GM12878 (cell line): ENCODE data around the gene GCNT1. TPM values are rescaled to one million over a fixed set of nuclear protein-coding genes. Genes with fewer than 3 reads are reported as not detected.
A peak's percentile ranks its signal among the peaks of the same experiment; 100 is the strongest.
"Not testable (repeated sequence)": the region's sequence is repeated elsewhere in the genome, so short reads cannot be mapped to it uniquely, and the experiment has no call there.

ENCODE experiments used
- ATAC-seq: fragments of 200-7000 bp; cut with Tn5 transposase; 3 replicates; pipeline ENCODE4 v1.9.1; 2020; ENCODE audit warnings: mild to moderate bottlenecking, moderate library complexity
- BruUV-seq: library from RNA; stranded (reverse); fragments of 400-500 nt; replicated peaks from 2 replicates; lab custom pipeline; 2021; lab: Mats Ljungman, UMichigan
- CTCF ChIA-PET: fragments of 300-600 bp; sonication (Branson Sonifier 250); formaldehyde crosslinking; extraction: SDS; loops from one replicate; lab custom pipeline; 2021; ENCODE audit warnings: inconsistent platforms; lab: Yijun Ruan, JAX
- POLR2A ChIA-PET: fragments of 350-600 bp; formaldehyde crosslinking; extraction: SDS; loops from one replicate; lab custom pipeline; 2021; ENCODE audit warnings: inconsistent platforms; lab: Charles Lee
- RAD21 ChIA-PET: fragments of 300-600 bp; sonication (Branson Sonifier 250); formaldehyde crosslinking; loops from one replicate; lab custom pipeline; 2023; ENCODE audit warnings: antibody characterized with exemption; ENCODE audit not compliant: unreplicated experiment; lab: Charles Lee
- SMC1A ChIA-PET: fragments of 300-600 bp; sonication (Branson Sonifier 250); formaldehyde crosslinking; loops from one replicate; lab custom pipeline; 2023; ENCODE audit not compliant: unreplicated experiment, uncharacterized antibody; lab: Charles Lee
- DNase-seq: peaks from one replicate; pipeline ENCODE4 v3.0.0-alpha.2; 2011; ENCODE audit warnings: low read depth, low spot score
- FAIRE-seq: peaks from 3 replicates; lab custom pipeline; 2011; peaks lifted over from hg19 to GRCh38; lab: Jason Lieb, UNC
- H2AFZ ChIP-seq: 2 replicates; pipeline ENCODE4 v1.6.0; 2011; ENCODE audit warnings: low read depth, low read length, control low read depth; ENCODE audit not compliant: control insufficient read depth
- H3K27ac ChIP-seq: 2 replicates; pipeline ENCODE4 v1.5.1; 2011; ENCODE audit warnings: control low read depth; ENCODE audit not compliant: control insufficient read depth, insufficient read depth
- H3K27me3 ChIP-seq, 2 experiments: replicated peaks in 1 of 2; 2 replicates each; pipeline versions ENCODE4 v1.6.0 to v1.6.1; 2011; ENCODE audit warnings: low read length in 1 of 2; ENCODE audit not compliant: control insufficient read depth in 2 of 2, insufficient read depth in 2 of 2
- H3K36me3 ChIP-seq, 2 experiments: 2 replicates each; pipeline ENCODE4 v1.5.1; 2011; ENCODE audit warnings: low read length in 1 of 2; ENCODE audit not compliant: control insufficient read depth in 2 of 2, insufficient read depth in 2 of 2
- H3K4me1 ChIP-seq: 2 replicates; pipeline ENCODE4 v1.6.1; 2011; ENCODE audit warnings: mild to moderate bottlenecking, low read length, moderate library complexity, mixed read lengths; ENCODE audit not compliant: control insufficient read depth, insufficient read depth
- H3K4me2 ChIP-seq: 2 replicates; pipeline ENCODE4 v1.6.0; 2011; ENCODE audit warnings: control low read depth; ENCODE audit not compliant: control insufficient read depth, insufficient read depth
- H3K4me3 ChIP-seq: fragments of 200-600 bp; sonication (generic); 2 replicates; pipeline ENCODE4 v1.5.1; 2016
- H3K79me2 ChIP-seq: 2 replicates; pipeline ENCODE4 v1.6.0; 2011; ENCODE audit warnings: low read length; ENCODE audit not compliant: control insufficient read depth, insufficient read depth
- H3K9ac ChIP-seq: 2 replicates; pipeline ENCODE4 v1.8.0; 2011; ENCODE audit warnings: low read length, control low read depth, mixed read lengths; ENCODE audit not compliant: control insufficient read depth, insufficient read depth
- H3K9me3 ChIP-seq: replicated peaks from 3 replicates; pipeline ENCODE4 v1.5.1; 2011; ENCODE audit warnings: mild to moderate bottlenecking, low read length; ENCODE audit not compliant: control insufficient read depth, insufficient read depth
- H4K20me1 ChIP-seq: 2 replicates; pipeline ENCODE4 v1.6.0; 2011; ENCODE audit not compliant: control insufficient read depth, insufficient read depth
- E2F4 ChIP-seq: IDR thresholded peaks from 2 replicates; pipeline ENCODE4 v1.6.1; 2012; ENCODE audit warnings: low read depth, low read length, improper control_type of control experiment
- NFYB ChIP-seq: IDR thresholded peaks from 2 replicates; pipeline ENCODE4 v1.6.1; 2011; ENCODE audit warnings: low read depth, mild to moderate bottlenecking, low read length, improper control_type of control experiment, moderate library complexity; ENCODE audit not compliant: insufficient read depth
- TAF1 ChIP-seq: IDR thresholded peaks from 2 replicates; pipeline ENCODE4 v1.6.1; 2011; ENCODE audit warnings: mild to moderate bottlenecking, low read depth, low read length, borderline replicate concordance
- WGBS: methylation state at CpG from one replicate; pipeline ENCODE4 v1.1.6; 2016; ENCODE audit warnings: low lambda C conversion rate; ENCODE audit not compliant: insufficient replicate concordance, insufficient coverage; ENCODE audit errors: missing lambda C conversion rate; 5-methylcytosine and 5-hydroxymethylcytosine counted together
- in situ Hi-C: fragments of 300-500 bp; cut with MboI; formaldehyde crosslinking; loops from 9 replicates; pipeline ENCODE4 v1.14.3; 2018; ENCODE audit warnings: mixed read lengths
- intact Hi-C: fragments of 100-400 bp; cut with micrococcal nuclease; formaldehyde crosslinking; loops from one replicate; pipeline ENCODE4 v1.14.2; 2022; ENCODE audit not compliant: unreplicated experiment
- polyA plus RNA-seq, 11 experiments: library from polyadenylated mRNA; depleted of rRNA in 4 of 11; unstranded in 6 of 11; stranded (reverse) in 5 of 11; fragments of >200 nt; fragmentation: Nextera tagmentation in 4 of 11; fragmentation: Illumina TruSeq in 1 of 11; extraction: Ambion mirVana in 4 of 11; extraction: Trizol in 1 of 11; gene quantifications; 1 replicate in 1 of 11; 2 replicates in 10 of 11; pipeline versions ENCODE4 v1.2.1 to v1.2.3, GENCODE V29; 2011 to 2016; ENCODE audit warnings: inconsistent platforms in 2 of 11, missing spikeins in 2 of 11, low read depth in 1 of 11
- total RNA-seq, 4 experiments: library from RNA; depleted of rRNA in 3 of 4; stranded (reverse); fragments of >200 nt in 3 of 4; fragmentation: Illumina TruSeq in 1 of 4; extraction: Trizol in 1 of 4; gene quantifications; 2 replicates each; pipeline versions ENCODE4 v1.2.1 to v1.2.3, GENCODE V29; 2013 to 2021

GCNT1 gene
- total and polyA plus RNA-seq, 10 of the 15 experiments (the other 5 are each of a cell fraction or from before 2014, with no cell fraction given) = 2.8 to 17.8 (median 7.1) TPM

- Histone ChIP-seq H3K36me3 (peaks cover 0 to 2% of the 10 kb centered on the region in 2 experiments; a peak in 1 of 4 replicates), H3K9ac (no peak overlapping the region)
- TF ChIP-seq TAF1 (no peak), E2F4 (no peak)
- TF ChIP-seq, all 136 proteins: peak for 0
- 94% methylated on average over 4 of the region's 4 CpGs for WGBS
- ChIA-PET POLR2A (no interaction called here), CTCF (interaction anchor here (0.8 kb wide), 1 partner anchor 225 kb away, joined by 3 read pairs; no protein-coding TSS in a partner anchor), RAD21 (no interaction called here), SMC1A (no interaction called here)
- H3K27ac ChIP-seq = no peak overlapping the region
- H3K4me2 ChIP-seq = no peak overlapping the region
- intact Hi-C loops (no loop called here), in situ Hi-C loops (no loop called here)
- no peaks in the 10 kb centered on the region for H3K27me3 ChIP-seq
- FAIRE-seq = no peak
- H3K9me3 ChIP-seq = peaks cover 6% of the 10 kb centered on the region
- no TSS peak for BruUV-seq
- no peak overlapping the region for H3K4me3 ChIP-seq
- no peak for DNase-seq
- H2AFZ ChIP-seq = no peak overlapping the region
- no peak for ATAC-seq
- H3K4me1 ChIP-seq = peaks cover 29% of the 10 kb centered on the region
- peaks cover 2% of the 10 kb centered on the region; the same call in 1 of the 2 replicates for H3K79me2 ChIP-seq
- no peaks in the 10 kb centered on the region for H4K20me1 ChIP-seq
Observed at GRCh38 chr9:76475686-76476085, 16.7 kb downstream of the GCNT1 start.

DNA sequence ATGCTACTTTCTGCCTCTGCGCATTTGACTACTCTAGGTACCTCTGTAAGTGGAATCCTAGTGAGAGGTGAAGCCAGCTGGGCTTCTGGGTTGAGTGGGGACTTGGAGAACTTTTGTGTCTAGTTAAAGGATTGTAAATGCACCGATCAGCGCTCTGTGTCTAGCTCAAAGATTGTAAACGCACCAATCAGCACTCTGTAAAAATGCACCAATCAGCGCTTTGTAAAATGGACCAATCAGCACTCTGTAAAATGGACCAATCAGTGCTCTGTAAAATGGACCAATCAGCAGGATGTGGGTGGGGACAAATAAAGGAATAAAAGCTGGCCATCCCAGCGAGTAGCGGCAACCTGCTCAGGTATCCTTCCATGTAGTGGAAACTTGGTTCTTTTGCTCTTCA, 18.8 kb downstream of the GCNT1 start:
- H4K20me1 ChIP-seq, DNase-seq, H3K36me3 ChIP-seq, H3K79me2 ChIP-seq, in situ Hi-C loops, H3K9me3 ChIP-seq, H3K27me3 ChIP-seq, H3K4me3 ChIP-seq, H3K9ac ChIP-seq, H3K4me2 ChIP-seq: not testable (repeated sequence)
- WGBS = 82% methylated on average over 7 of the region's 7 CpGs
- TF ChIP-seq NFYB = 0 out of 2 replicates have a peak, but pooled peaks have one; percentile 52
- TF ChIP-seq, all 136 proteins: peak for 1; not testable (repeated sequence) for 135
- FAIRE-seq, RAD21 ChIA-PET, intact Hi-C loops, POLR2A ChIA-PET, H3K27ac ChIP-seq, CTCF ChIA-PET, ATAC-seq, BruUV-seq, H2AFZ ChIP-seq: not testable (repeated sequence)
- peaks cover 13% of the 10 kb centered on the region; the same call in 1 of the 2 replicates for H3K4me1 ChIP-seq
- SMC1A ChIA-PET = interaction anchor here (0.6 kb wide), 1 partner anchor 85 kb away, joined by 3 read pairs; no protein-coding TSS in a partner anchor
